Smooth muscle cell (in vitro differentiated cells): ENCODE data around the gene ABT1. TPM values are rescaled to one million over a fixed set of nuclear protein-coding genes. Genes with fewer than 3 reads are reported as not detected.
A peak's percentile ranks its signal among the peaks of the same experiment; 100 is the strongest.

Source experiments
- DNase-seq: peaks from one replicate; lab custom pipeline; 2025; ENCODE audit not compliant: unreplicated experiment; lab: John Stamatoyannopoulos, UW
- H2AFZ ChIP-seq: fragments of 200-600 bp; sonication (generic); 2 replicates; pipeline ENCODE4 v1.6.0; 2016; ENCODE audit warnings: antibody characterized with exemption, low read depth, mild to moderate bottlenecking
- H3F3A ChIP-seq: fragments of 200-600 bp; sonication (generic); 2 replicates; pipeline ENCODE4 v1.6.0; 2017; ENCODE audit warnings: antibody characterized with exemption, low read depth
- H3K27ac ChIP-seq: fragments of 200-600 bp; sonication (generic); 2 replicates; pipeline ENCODE4 v1.5.1; 2016; ENCODE audit warnings: low read depth, mild to moderate bottlenecking
- H3K27me3 ChIP-seq: fragments of 200-600 bp; sonication (generic); 2 replicates; pipeline ENCODE4 v1.6.1; 2016; ENCODE audit warnings: low read depth, mild to moderate bottlenecking
- H3K36me3 ChIP-seq: fragments of 200-600 bp; sonication (generic); 2 replicates; pipeline ENCODE4 v1.5.1; 2016; ENCODE audit warnings: low read depth
- H3K4me1 ChIP-seq: fragments of 200-600 bp; sonication (generic); 2 replicates; pipeline ENCODE4 v1.5.1; 2016; ENCODE audit warnings: low read depth
- H3K4me2 ChIP-seq: fragments of 200-600 bp; sonication (generic); 2 replicates; pipeline ENCODE4 v1.6.0; 2016; ENCODE audit warnings: mild to moderate bottlenecking
- H3K4me3 ChIP-seq: fragments of 200-600 bp; sonication (generic); 2 replicates; pipeline ENCODE4 v1.5.1; 2016; ENCODE audit warnings: mild to moderate bottlenecking
- H3K79me2 ChIP-seq: fragments of 200-600 bp; sonication (generic); 2 replicates; pipeline ENCODE4 v1.6.0; 2016; ENCODE audit warnings: low read depth, mild to moderate bottlenecking
- H3K9ac ChIP-seq: fragments of 200-600 bp; sonication (generic); 2 replicates; pipeline ENCODE4 v1.6.0; 2016; ENCODE audit warnings: low read depth
- H3K9me3 ChIP-seq: fragments of 200-600 bp; sonication (generic); replicated peaks from 2 replicates; pipeline ENCODE4 v1.5.1; 2016; ENCODE audit warnings: low read depth
- H4K20me1 ChIP-seq: fragments of 200-600 bp; sonication (generic); 2 replicates; pipeline ENCODE4 v1.6.0; 2016; ENCODE audit warnings: low read depth
- WGBS: methylation state at CpG from one replicate; pipeline ENCODE4 v1.1.7; 2016; ENCODE audit warnings: low lambda C conversion rate; 5-methylcytosine and 5-hydroxymethylcytosine counted together
- polyA plus RNA-seq: library from polyadenylated mRNA; unstranded; fragments of >200 nt; fragmentation: Nextera tagmentation; extraction: Ambion mirVana; gene quantifications from 2 replicates; pipeline ENCODE4 v1.2.1, GENCODE V29; 2016
- total RNA-seq: library from RNA; depleted of rRNA; stranded (reverse); fragments of >200 nt; gene quantifications from 2 replicates; pipeline ENCODE4 v1.2.3, GENCODE V29; 2014
- TF ChIP-seq, protein P1 (sequence below): fragments of 200-600 bp; sonication (generic); IDR thresholded peaks from 2 replicates; pipeline ENCODE4 v1.5.1; 2017; ENCODE audit warnings: borderline replicate concordance, mild to moderate bottlenecking, antibody characterized with exemption; ENCODE audit not compliant: insufficient read depth, poor library complexity, severe bottlenecking

Gene ABT1
- total and polyA plus RNA-seq, 2 experiments from 2014 or later, result 22.8 to 34.9 TPM

GRCh38 chr6:26594730-26595632 lies 1.8 kb upstream of the ABT1 start:
- peak overlapping the region; percentile 99 for H3K4me3 ChIP-seq
- H3K27me3 ChIP-seq, result no peaks in the 10 kb centered on the region
- H4K20me1 ChIP-seq, result no peaks in the 10 kb centered on the region
- TF ChIP-seq, protein P1, sequence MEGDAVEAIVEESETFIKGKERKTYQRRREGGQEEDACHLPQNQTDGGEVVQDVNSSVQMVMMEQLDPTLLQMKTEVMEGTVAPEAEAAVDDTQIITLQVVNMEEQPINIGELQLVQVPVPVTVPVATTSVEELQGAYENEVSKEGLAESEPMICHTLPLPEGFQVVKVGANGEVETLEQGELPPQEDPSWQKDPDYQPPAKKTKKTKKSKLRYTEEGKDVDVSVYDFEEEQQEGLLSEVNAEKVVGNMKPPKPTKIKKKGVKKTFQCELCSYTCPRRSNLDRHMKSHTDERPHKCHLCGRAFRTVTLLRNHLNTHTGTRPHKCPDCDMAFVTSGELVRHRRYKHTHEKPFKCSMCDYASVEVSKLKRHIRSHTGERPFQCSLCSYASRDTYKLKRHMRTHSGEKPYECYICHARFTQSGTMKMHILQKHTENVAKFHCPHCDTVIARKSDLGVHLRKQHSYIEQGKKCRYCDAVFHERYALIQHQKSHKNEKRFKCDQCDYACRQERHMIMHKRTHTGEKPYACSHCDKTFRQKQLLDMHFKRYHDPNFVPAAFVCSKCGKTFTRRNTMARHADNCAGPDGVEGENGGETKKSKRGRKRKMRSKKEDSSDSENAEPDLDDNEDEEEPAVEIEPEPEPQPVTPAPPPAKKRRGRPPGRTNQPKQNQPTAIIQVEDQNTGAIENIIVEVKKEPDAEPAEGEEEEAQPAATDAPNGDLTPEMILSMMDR, result no peak
- peak overlapping the region; percentile 94 for H3K4me2 ChIP-seq
- peaks cover 17% of the 10 kb centered on the region for H3K79me2 ChIP-seq
- H3K9me3 ChIP-seq, result no peaks in the 10 kb centered on the region
- WGBS, result 12% methylated on average over 23 of the region's 23 CpGs
- H3K36me3 ChIP-seq, result no peaks in the 10 kb centered on the region
- H3K4me1 ChIP-seq, result peaks cover 8% of the 10 kb centered on the region
- H3K9ac ChIP-seq, result no peak overlapping the region
- H2AFZ ChIP-seq, result peak overlapping the region; percentile 69
- H3K27ac ChIP-seq, result no peak overlapping the region
- DNase-seq, result no peak
- H3F3A ChIP-seq, result no peaks in the 10 kb centered on the region

DNA sequence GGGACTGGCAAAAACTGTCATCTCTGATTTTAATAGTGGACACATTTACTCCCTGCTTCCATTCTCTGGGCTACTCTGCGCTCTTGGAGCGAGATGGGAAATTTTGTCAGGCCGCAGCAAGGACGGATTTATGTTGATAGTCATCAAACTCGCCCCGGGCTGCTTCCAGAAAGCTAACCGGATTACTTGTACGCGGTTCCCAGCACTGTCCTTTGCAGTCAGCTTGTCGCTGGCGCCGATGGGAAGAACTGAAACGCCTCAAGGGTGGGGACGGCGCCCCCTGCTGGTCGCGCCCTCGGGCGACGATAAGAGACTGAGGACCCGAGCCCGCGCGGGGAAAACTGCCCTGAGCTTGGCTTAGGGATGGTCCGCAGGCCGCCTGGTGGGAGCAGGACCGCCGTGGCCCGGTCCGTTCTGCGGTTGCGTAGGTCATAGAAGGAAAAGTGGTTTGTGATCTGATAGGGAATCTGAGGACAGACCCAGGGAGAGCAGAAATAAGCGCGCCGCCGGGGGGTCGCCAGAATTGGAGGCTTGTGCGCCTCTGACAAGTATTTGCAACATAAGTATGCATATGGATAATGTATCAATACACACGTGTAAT lies 984 bp upstream of the ABT1 start:
- H3K4me3 ChIP-seq, result peak overlapping the region; percentile 99
- H3K4me2 ChIP-seq, result peak overlapping the region; percentile 94
- TF ChIP-seq, protein P1, result peak; percentile 98
- 2% methylated on average over 39 of the region's 39 CpGs for WGBS
- peaks cover 17% of the 10 kb centered on the region for H3K79me2 ChIP-seq
- H3K9me3 ChIP-seq, result no peaks in the 10 kb centered on the region
- no peak overlapping the region for H3K9ac ChIP-seq
- no peaks in the 10 kb centered on the region for H3K36me3 ChIP-seq
- H3K4me1 ChIP-seq, result peaks cover 8% of the 10 kb centered on the region
- H2AFZ ChIP-seq, result peak overlapping the region; percentile 69
- H3K27ac ChIP-seq, result peak overlapping the region; percentile 69
- no peaks in the 10 kb centered on the region for H3F3A ChIP-seq
- H4K20me1 ChIP-seq, result no peaks in the 10 kb centered on the region
- peak; percentile 78 for DNase-seq
- no peaks in the 10 kb centered on the region for H3K27me3 ChIP-seq

GRCh38 chr6:26597389-26597766 lies 625 bp downstream of the ABT1 start:
- Histone ChIP-seq H3K27me3 (no peaks in the 10 kb centered on the region), H3K9me3 (no peaks in the 10 kb centered on the region), H3K79me2 (peaks cover 17% of the 10 kb centered on the region), H3K27ac (peak overlapping the region; percentile 77), H3K36me3 (no peaks in the 10 kb centered on the region), H3F3A (no peaks in the 10 kb centered on the region), H2AFZ (peak overlapping the region; percentile 96), H3K4me3 (peak overlapping the region; percentile 99), H3K9ac (peak overlapping the region; percentile 96), H4K20me1 (no peaks in the 10 kb centered on the region), H3K4me2 (peak overlapping the region; percentile 100), H3K4me1 (peaks cover 8% of the 10 kb centered on the region)
- DNase-seq, result no peak
- TF ChIP-seq, protein P1, result no peak
- 16% methylated on average over 10 of the region's 10 CpGs for WGBS
